HEK293 (cell line): ENCODE results near the gene NUP210.
A peak's percentile ranks its signal among the peaks of the same experiment; 100 is the strongest.

ENCODE experiments used
- CTCF ChIA-PET: fragments of 350-600 bp; formaldehyde crosslinking; extraction: SDS; loops from one replicate; lab custom pipeline; 2021; ENCODE audit warnings: antibody characterized with exemption; lab: Yijun Ruan, JAX
- POLR2A ChIA-PET: fragments of 300-600 bp; formaldehyde crosslinking; extraction: SDS; loops from one replicate; lab custom pipeline; 2020; ENCODE audit warnings: antibody characterized with exemption, inconsistent platforms; lab: Yijun Ruan, JAX
- H3K27ac ChIP-seq: fragments of 200-500 bp; sonication (Bioruptor generic); 2 replicates; pipeline ENCODE4 v1.5.1; 2014; ENCODE audit warnings: low read depth, low read length, control low read depth, inconsistent platforms; ENCODE audit errors: extremely low read depth
- H3K36me3 ChIP-seq, 2 experiments: fragments of 200-500 bp in 1 of 2; sonication (Bioruptor generic) in 1 of 2; 1 replicate in 1 of 2; 2 replicates in 1 of 2; pipeline ENCODE4 v1.5.1; 2014 to 2017; ENCODE audit warnings: inconsistent platforms in 2 of 2, low read length in 2 of 2; ENCODE audit not compliant: control insufficient read depth in 2 of 2, insufficient read depth in 1 of 2
- H3K4me1 ChIP-seq: fragments of 200-500 bp; sonication (Bioruptor generic); 2 replicates; pipeline ENCODE4 v1.5.1; 2014; ENCODE audit warnings: mild to moderate bottlenecking, low read length, inconsistent platforms; ENCODE audit not compliant: control insufficient read depth, insufficient read depth
- H3K4me3 ChIP-seq: 2 replicates; pipeline ENCODE4 v1.5.1; 2011; ENCODE audit warnings: low read depth, mild to moderate bottlenecking, control low read depth, low read length, moderate library complexity
- H3K9me3 ChIP-seq: fragments of 200-500 bp; sonication (Bioruptor generic); 2 replicates; pipeline ENCODE4 v1.5.1; 2014; ENCODE audit warnings: low read depth, low read length, inconsistent platforms; ENCODE audit not compliant: control insufficient read depth, insufficient read depth
- EGR2 ChIP-seq: fragments of 450-650 bp; formaldehyde crosslinking; IDR thresholded peaks from 2 replicates; pipeline ENCODE4 v1.5.1; 2016; ENCODE audit warnings: low read depth, missing biosample characterization, missing genetic modification characterization
- FEZF1 ChIP-seq: fragments of 450-650 bp; formaldehyde crosslinking; IDR thresholded peaks from 2 replicates; pipeline ENCODE4 v1.5.1; 2016; ENCODE audit warnings: missing biosample characterization, missing genetic modification characterization
- KLF7 ChIP-seq: fragments of 450-650 bp; formaldehyde crosslinking; IDR thresholded peaks from 2 replicates; pipeline ENCODE4 v1.5.1; 2016; ENCODE audit warnings: missing biosample characterization, missing genetic modification characterization, borderline replicate concordance
- REPIN1 ChIP-seq: fragments of 450-650 bp; formaldehyde crosslinking; IDR thresholded peaks from 2 replicates; pipeline ENCODE4 v1.5.1; 2017; ENCODE audit warnings: missing biosample characterization, missing genetic modification characterization, low read depth
- SCRT1 ChIP-seq: fragments of 450-650 bp; formaldehyde crosslinking; IDR thresholded peaks from 2 replicates; pipeline ENCODE4 v1.5.1; 2016; ENCODE audit warnings: missing biosample characterization, missing genetic modification characterization, borderline replicate concordance
- ZBTB10 ChIP-seq: fragments of 450-650 bp; formaldehyde crosslinking; IDR thresholded peaks from 2 replicates; pipeline ENCODE4 v1.5.1; 2016; ENCODE audit warnings: missing biosample characterization, missing genetic modification characterization
- ZBTB17 ChIP-seq: fragments of 450-650 bp; formaldehyde crosslinking; IDR thresholded peaks from 2 replicates; pipeline ENCODE4 v1.5.1; 2016; ENCODE audit warnings: missing biosample characterization, missing genetic modification characterization
- ZBTB21 ChIP-seq: fragments of 450-650 bp; formaldehyde crosslinking; IDR thresholded peaks from 2 replicates; pipeline ENCODE4 v1.5.1; 2017; ENCODE audit warnings: missing biosample characterization, missing genetic modification characterization
- ZFHX2 ChIP-seq: fragments of 450-650 bp; formaldehyde crosslinking; conservative IDR thresholded peaks from 2 replicates; pipeline ENCODE4 v1.5.1; 2016; ENCODE audit warnings: missing biosample characterization, missing genetic modification characterization
- ZIC2 ChIP-seq: fragments of 450-650 bp; formaldehyde crosslinking; IDR thresholded peaks from 2 replicates; pipeline ENCODE4 v1.5.1; 2016; ENCODE audit warnings: missing biosample characterization, missing genetic modification characterization
- ZNF18 ChIP-seq: fragments of 450-650 bp; formaldehyde crosslinking; IDR thresholded peaks from 2 replicates; pipeline ENCODE4 v1.5.1; 2016; ENCODE audit warnings: missing biosample characterization, missing genetic modification characterization
- ZNF521 ChIP-seq: fragments of 450-650 bp; formaldehyde crosslinking; IDR thresholded peaks from 2 replicates; pipeline ENCODE4 v1.5.1; 2017; ENCODE audit warnings: missing biosample characterization, mild to moderate bottlenecking, missing genetic modification characterization
- ZNF610 ChIP-seq: fragments of 450-650 bp; formaldehyde crosslinking; IDR thresholded peaks from 2 replicates; pipeline ENCODE4 v1.5.1; 2016; ENCODE audit warnings: missing biosample characterization, missing genetic modification characterization, borderline replicate concordance
- ZNF621 ChIP-seq: fragments of 450-650 bp; formaldehyde crosslinking; IDR thresholded peaks from 2 replicates; pipeline ENCODE4 v1.5.1; 2017; ENCODE audit warnings: missing biosample characterization, missing genetic modification characterization
- ZNF677 ChIP-seq: fragments of 450-650 bp; IDR thresholded peaks from 2 replicates; pipeline ENCODE4 v1.5.0; 2018; ENCODE audit warnings: missing biosample characterization, mild to moderate bottlenecking, missing genetic modification characterization, moderate library complexity
- ZNF704 ChIP-seq: fragments of 450-650 bp; formaldehyde crosslinking; IDR thresholded peaks from 2 replicates; pipeline ENCODE4 v1.5.1; 2016; ENCODE audit warnings: missing biosample characterization, missing genetic modification characterization

The NUP210 gene

GRCh38 chr3:13345284-13345683 lies 74.8 kb downstream of the NUP210 start:
- TF ChIP-seq ZBTB17 (tag by site-specific recombination) (no peak), KLF7 (tag by site-specific recombination) (no peak), FEZF1 (tag by site-specific recombination) (no peak), ZNF704 (tag by site-specific recombination) (no peak), ZNF521 (tag by site-specific recombination) (no peak), REPIN1 (no peak), ZNF621 (tag by site-specific recombination) (no peak)
- H3K4me1 ChIP-seq: no peaks in the 10 kb centered on the region
- peaks cover 12 to 99% of the 10 kb centered on the region in 2 experiments for H3K36me3 ChIP-seq
- ChIA-PET POLR2A (no interaction called here), CTCF (interaction anchor here (3.5 kb wide), 1 partner anchor 9 kb away, joined by 12 read pairs; no protein-coding TSS in a partner anchor)
- H3K27ac ChIP-seq: no peak overlapping the region
- no peak overlapping the region for H3K4me3 ChIP-seq
- no peaks in the 10 kb centered on the region for H3K9me3 ChIP-seq

- Histone ChIP-seq H3K36me3 (peaks cover 6 to 99% of the 10 kb centered on the region in 2 experiments; a peak in 2 of 3 replicates), H3K9me3 (no peaks in the 10 kb centered on the region), H3K4me1 (no peaks in the 10 kb centered on the region), H3K4me3 (no peak overlapping the region), H3K27ac (no peak overlapping the region)
- POLR2A ChIA-PET: no interaction called here
- peak; percentile 41 for TF ChIP-seq EGR2 (tag by site-specific recombination)
- no peak for TF ChIP-seq ZNF610 (tag by site-specific recombination)
- peak; percentile 19; the same call in 1 of the 2 replicates for TF ChIP-seq ZFHX2
- TF ChIP-seq ZBTB10 (tag by site-specific recombination): no peak
- no peak for TF ChIP-seq ZBTB21 (tag by site-specific recombination)
- TF ChIP-seq SCRT1 (tag by site-specific recombination): no peak
- no peak for TF ChIP-seq ZNF677
- CTCF ChIA-PET: interaction anchor here (0.6 to 3.5 kb wide), 3 partner anchors 10 to 37 kb away, joined by 3 to 12 read pairs (median 4); no protein-coding TSS in a partner anchor
These were observed 75.5 kb downstream of the NUP210 start for GRCh38 chr3:13344663-13345062.

- ChIA-PET POLR2A (no interaction called here), CTCF (interaction anchor here (0.7 to 3.5 kb wide), 2 partner anchors 11 to 62 kb away, joined by 3 to 12 read pairs; no protein-coding TSS in a partner anchor)
- H3K27ac ChIP-seq: no peak overlapping the region
- H3K4me3 ChIP-seq: no peak overlapping the region
- TF ChIP-seq ZNF18 (tag by site-specific recombination): no peak
- TF ChIP-seq ZIC2: peak; percentile 62
- H3K36me3 ChIP-seq: peaks cover 4 to 99% of the 10 kb centered on the region in 2 experiments; a peak in 1 of 3 replicates
- H3K9me3 ChIP-seq: no peaks in the 10 kb centered on the region
- H3K4me1 ChIP-seq: no peaks in the 10 kb centered on the region
These were observed 76.5 kb downstream of the NUP210 start for GRCh38 chr3:13343601-13344000.
